Adrenal gland (tissue), 12 donors: ENCODE results near the gene SMPD3. TPM values are rescaled to one million over a fixed set of nuclear protein-coding genes. Genes with fewer than 3 reads are reported as not detected.

Experiments
- DNase-seq, 7 donors: peaks; one replicate each; pipeline ENCODE4 v3.0.0-alpha.2; 2019 to 2020
- H3K27ac ChIP-seq, 5 donors: fragments of 200-600 bp; sonication (generic) in 4 of 5; 1 replicate in 3 of 5; 2 replicates in 2 of 5; pipeline versions ENCODE4 v1.5.1 to v1.8.0; 2016 to 2020; ENCODE audit warnings: mild to moderate bottlenecking in 1 of 5
- H3K27me3 ChIP-seq: fragments of 200-600 bp; 2 replicates; pipeline ENCODE4 v1.8.0; 2021
- H3K36me3 ChIP-seq, 2 donors: fragments of 200-600 bp; replicated peaks in 1 of 2; 1 replicate in 1 of 2; 2 replicates in 1 of 2; pipeline versions ENCODE4 v1.5.1 to v1.8.0; 2018 to 2022
- H3K4me1 ChIP-seq, 2 donors: fragments of 200-600 bp; replicated peaks in 1 of 2; 1 replicate in 1 of 2; 2 replicates in 1 of 2; pipeline versions ENCODE4 v1.5.1 to v1.8.0; 2018 to 2021
- H3K4me3 ChIP-seq, 4 donors: fragments of 200-600 bp; sonication (generic) in 3 of 4; one replicate each; pipeline ENCODE4 v1.5.1; 2016 to 2018
- H3K9me3 ChIP-seq, 3 donors: fragments of 200-600 bp; sonication (generic) in 1 of 3; replicated peaks in 1 of 3; 1 replicate in 2 of 3; 2 replicates in 1 of 3; pipeline versions ENCODE4 v1.5.1 to v1.8.0; 2016 to 2021
- CTCF ChIP-seq, 6 experiments: fragments of 450-650 bp in 4 of 6; fragments of 200-600 bp in 2 of 6; sonication (generic) in 1 of 6; IDR thresholded peaks; 1 replicate in 5 of 6; 2 replicates in 1 of 6; pipeline versions ENCODE4 v1.5.1 to v1.8.0; 2016 to 2021; ENCODE audit warnings: antibody characterized with exemption in 6 of 6, mild to moderate bottlenecking in 2 of 6, moderate library complexity in 1 of 6
- POLR2A ChIP-seq, 2 donors: fragments of 450-650 bp; IDR thresholded peaks; one replicate each; pipeline ENCODE4 v1.6.1; 2017; ENCODE audit warnings: antibody characterized with exemption in 2 of 2, mild to moderate bottlenecking in 2 of 2, moderate library complexity in 1 of 2
- WGBS, 4 donors: extraction: QIAGEN DNeasy Blood & Tissue Kit in 2 of 4; methylation state at CpG; one replicate each; pipeline versions ENCODE4 v1.1.5 to v1.1.7; 2013 to 2017; 5-methylcytosine and 5-hydroxymethylcytosine counted together
- intact Hi-C, 2 donors: fragments of 100-400 bp; cut with DNase I; formaldehyde crosslinking; loops; one replicate each; pipeline versions ENCODE4 v1.14.1 to v1.15.0; 2022 to 2023
- polyA plus RNA-seq, 3 donors: library from polyadenylated mRNA; stranded (reverse); fragments of 200-250 nt in 2 of 3; fragments of 350-450 nt in 1 of 3; fragmentation: Illumina TruSeq in 1 of 3; extraction: RNeasy Lipid Tissue Mini Kit (QIAGEN cat#74804) in 1 of 3; gene quantifications; one replicate each; pipeline ENCODE4 v1.2.3, GENCODE V29; 2013 to 2014
- total RNA-seq, 9 donors: library from RNA; depleted of rRNA in 4 of 9; stranded (reverse); fragments of >200 nt in 4 of 9; fragments of 120-200 nt in 1 of 9; fragmentation: NEBNext Ultra II Directional in 1 of 9; extraction: Animal tissue kit (Norgen Biotek cat#: 25700) in 1 of 9; gene quantifications; one replicate each; pipeline versions ENCODE4 v1.1.0 to v1.2.4, GENCODE V29; 2013 to 2023
- donor health status: healthy with polysubstance abuse.
- donor health status: Bipolar disorder and iron deficiency.
- donor health status: DM: yes; HTN: yes; CAD: no.
- donor health status: DM: no; HTN: no; CAD: no.
- donor health status: DM: no; HTN: no; CAD: no.
- donor health status: DM: yes; HTN: yes; CAD: no.

The SMPD3 gene
- total and polyA plus RNA-seq, 12 donors: 0.32 to 7.8 (median 1.2) TPM; not detected in 2

- no peak for TF ChIP-seq POLR2A (IDR thresholded peaks at IDR 0.05)
- TF ChIP-seq CTCF (IDR thresholded peaks at IDR 0.05): no peak
- no peak overlapping the region for H3K27ac ChIP-seq
- H3K4me3 ChIP-seq: no peak overlapping the region
- H3K4me1 ChIP-seq: peaks cover 0 to 9% of the 10 kb centered on the region in 2 donors
- H3K9me3 ChIP-seq: no peaks in the 10 kb centered on the region
- DNase-seq: no peak
- intact Hi-C loops: no loop called here
- H3K27me3 ChIP-seq: no peaks in the 10 kb centered on the region
- H3K36me3 ChIP-seq: no peaks in the 10 kb centered on the region
- WGBS, 4 donors: 45 to 80% (median 48%) methylated on average over 2 of the region's 2 CpGs
Observed at GRCh38 chr16:68414581-68414980, 33.7 kb downstream of the SMPD3 start.

GRCh38 chr16:68412061-68412460 is 36.2 kb downstream of the SMPD3 start:
- TF ChIP-seq CTCF (IDR thresholded peaks at IDR 0.05) (no peak), POLR2A (IDR thresholded peaks at IDR 0.05) (no peak)
- H3K4me3 ChIP-seq: no peak overlapping the region
- 91 to 95% (median 94%) methylated on average over 5 to 6 of the region's 6 CpGs for WGBS, 4 donors
- intact Hi-C loops: no loop called here
- peaks cover 0 to 17% of the 10 kb centered on the region in 2 donors for H3K4me1 ChIP-seq
- DNase-seq: no peak
- H3K27ac ChIP-seq: no peak overlapping the region
- H3K36me3 ChIP-seq: no peaks in the 10 kb centered on the region
- H3K27me3 ChIP-seq: no peaks in the 10 kb centered on the region
- no peaks in the 10 kb centered on the region for H3K9me3 ChIP-seq

- intact Hi-C loops: no loop called here
- WGBS, 4 donors: 89 to 100% (median 96%) methylated on average over 1 to 2 of the region's 2 CpGs
Observed at GRCh38 chr16:68411086-68411485, 37.2 kb downstream of the SMPD3 start.

GRCh38 chr16:68408967-68409366 is 39.3 kb downstream of the SMPD3 start:
- DNase-seq: no peak
- no peaks in the 10 kb centered on the region for H3K27me3 ChIP-seq

More at GRCh38 chr16:68411086-68411485, 37.2 kb downstream of the SMPD3 start:
- Histone ChIP-seq H3K27ac (no peak overlapping the region), H3K4me3 (no peak overlapping the region), H3K27me3 (no peaks in the 10 kb centered on the region), H3K4me1 (peaks cover 0 to 17% of the 10 kb centered on the region in 2 donors), H3K36me3 (no peaks in the 10 kb centered on the region), H3K9me3 (no peaks in the 10 kb centered on the region)
- no peak for DNase-seq
- TF ChIP-seq CTCF (IDR thresholded peaks at IDR 0.05): no peak
- TF ChIP-seq POLR2A (IDR thresholded peaks at IDR 0.05): no peak

More at GRCh38 chr16:68408967-68409366, 39.3 kb downstream of the SMPD3 start:
- intact Hi-C loops: no loop called here
- Histone ChIP-seq H3K27ac (no peak overlapping the region), H3K4me3 (no peak overlapping the region), H3K9me3 (no peaks in the 10 kb centered on the region), H3K36me3 (no peaks in the 10 kb centered on the region), H3K4me1 (peaks cover 0 to 17% of the 10 kb centered on the region in 2 donors)
- WGBS, 4 donors: 66 to 83% (median 74%) methylated on average over 3 to 6 of the region's 6 CpGs
- no peak for TF ChIP-seq POLR2A (IDR thresholded peaks at IDR 0.05)
- no peak for TF ChIP-seq CTCF (IDR thresholded peaks at IDR 0.05)
